ENCODE measurements around the gene FGB.
A peak's percentile ranks its signal among the peaks of the same experiment; 100 is the strongest.

Gene FGB

DNA sequence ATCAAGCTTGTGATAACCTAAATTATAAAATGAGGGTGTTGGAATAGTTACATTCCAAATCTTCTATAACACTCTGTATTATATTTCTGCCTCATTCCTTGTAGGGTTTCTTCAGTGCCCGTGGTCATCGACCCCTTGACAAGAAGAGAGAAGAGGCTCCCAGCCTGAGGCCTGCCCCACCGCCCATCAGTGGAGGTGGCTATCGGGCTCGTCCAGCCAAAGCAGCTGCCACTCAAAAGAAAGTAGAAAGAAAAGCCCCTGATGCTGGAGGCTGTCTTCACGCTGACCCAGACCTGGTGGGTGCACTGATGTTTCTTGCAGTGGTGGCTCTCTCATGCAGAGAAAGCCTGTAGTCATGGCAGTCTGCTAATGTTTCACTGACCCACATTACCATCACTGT lies 2.9 kb downstream of the FGB start:
- TF ChIP-seq, protein P1, sequence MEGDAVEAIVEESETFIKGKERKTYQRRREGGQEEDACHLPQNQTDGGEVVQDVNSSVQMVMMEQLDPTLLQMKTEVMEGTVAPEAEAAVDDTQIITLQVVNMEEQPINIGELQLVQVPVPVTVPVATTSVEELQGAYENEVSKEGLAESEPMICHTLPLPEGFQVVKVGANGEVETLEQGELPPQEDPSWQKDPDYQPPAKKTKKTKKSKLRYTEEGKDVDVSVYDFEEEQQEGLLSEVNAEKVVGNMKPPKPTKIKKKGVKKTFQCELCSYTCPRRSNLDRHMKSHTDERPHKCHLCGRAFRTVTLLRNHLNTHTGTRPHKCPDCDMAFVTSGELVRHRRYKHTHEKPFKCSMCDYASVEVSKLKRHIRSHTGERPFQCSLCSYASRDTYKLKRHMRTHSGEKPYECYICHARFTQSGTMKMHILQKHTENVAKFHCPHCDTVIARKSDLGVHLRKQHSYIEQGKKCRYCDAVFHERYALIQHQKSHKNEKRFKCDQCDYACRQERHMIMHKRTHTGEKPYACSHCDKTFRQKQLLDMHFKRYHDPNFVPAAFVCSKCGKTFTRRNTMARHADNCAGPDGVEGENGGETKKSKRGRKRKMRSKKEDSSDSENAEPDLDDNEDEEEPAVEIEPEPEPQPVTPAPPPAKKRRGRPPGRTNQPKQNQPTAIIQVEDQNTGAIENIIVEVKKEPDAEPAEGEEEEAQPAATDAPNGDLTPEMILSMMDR (IDR thresholded peaks at IDR 0.05; ENCODE audit: insufficient read depth, low read depth, low read length, missing control alignments) = no peak
- DNase-seq (ENCODE audit: low read depth) = no peak
- no peak overlapping the region for H3K4me3 ChIP-seq (ENCODE audit: low read length)

DNA sequence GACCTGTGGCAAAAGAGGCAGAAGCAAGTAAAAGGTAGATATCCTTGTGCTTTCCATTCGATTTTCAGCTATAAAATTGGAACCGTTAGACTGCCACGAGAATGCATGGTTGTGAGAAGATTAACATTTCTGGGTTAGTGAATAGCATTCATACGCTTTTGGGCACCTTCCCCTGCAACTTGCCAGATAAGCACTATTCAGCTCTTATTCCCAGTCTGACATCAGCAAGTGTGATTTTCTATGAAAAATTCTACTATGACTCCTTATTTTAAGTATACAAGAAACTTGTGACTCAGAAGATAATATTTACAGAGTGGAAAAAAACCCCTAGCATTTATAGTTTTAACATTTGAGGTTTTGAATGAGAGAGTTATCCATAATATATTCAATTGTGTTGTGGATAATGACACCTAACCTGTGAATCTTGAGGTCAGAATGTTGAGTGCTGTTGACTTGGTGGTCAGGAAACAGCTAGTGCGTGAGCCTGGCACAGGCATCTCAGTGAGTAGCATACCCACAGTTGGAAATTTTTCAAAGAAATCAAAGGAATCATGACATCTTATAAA lies 3.9 kb downstream of the FGB start:
- TF ChIP-seq, protein P1 (IDR thresholded peaks at IDR 0.05; ENCODE audit: insufficient read depth, low read depth, low read length, missing control alignments) = no peak
- H3K4me3 ChIP-seq (ENCODE audit: low read length) = no peak overlapping the region
- no peak for DNase-seq (ENCODE audit: low read depth)

DNA sequence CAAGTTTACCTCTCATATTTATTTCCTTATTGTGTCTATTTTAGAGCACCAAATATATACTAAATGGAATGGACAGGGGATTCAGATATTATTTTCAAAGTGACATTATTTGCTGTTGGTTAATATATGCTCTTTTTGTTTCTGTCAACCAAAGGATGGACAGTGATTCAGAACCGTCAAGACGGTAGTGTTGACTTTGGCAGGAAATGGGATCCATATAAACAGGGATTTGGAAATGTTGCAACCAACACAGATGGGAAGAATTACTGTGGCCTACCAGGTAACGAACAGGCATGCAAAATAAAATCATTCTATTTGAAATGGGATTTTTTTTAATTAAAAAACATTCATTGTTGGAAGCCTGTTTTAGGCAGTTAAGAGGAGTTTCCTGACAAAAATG lies 6.2 kb downstream of the FGB start:
- DNase-seq (ENCODE audit: low read depth) = peak; percentile 38
- TF ChIP-seq, protein P1 (IDR thresholded peaks at IDR 0.05; ENCODE audit: insufficient read depth, low read depth, low read length, missing control alignments) = no peak
- no peak overlapping the region for H3K4me3 ChIP-seq (ENCODE audit: low read length)

DNA sequence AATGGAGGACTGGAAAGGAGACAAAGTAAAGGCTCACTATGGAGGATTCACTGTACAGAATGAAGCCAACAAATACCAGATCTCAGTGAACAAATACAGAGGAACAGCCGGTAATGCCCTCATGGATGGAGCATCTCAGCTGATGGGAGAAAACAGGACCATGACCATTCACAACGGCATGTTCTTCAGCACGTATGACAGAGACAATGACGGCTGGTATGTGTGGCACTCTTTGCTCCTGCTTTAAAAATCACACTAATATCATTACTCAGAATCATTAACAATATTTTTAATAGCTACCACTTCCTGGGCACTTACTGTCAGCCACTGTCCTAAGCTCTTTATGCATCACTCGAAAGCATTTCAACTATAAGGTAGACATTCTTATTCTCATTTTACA lies 6.8 kb downstream of the FGB start:
- no peak overlapping the region for H3K4me3 ChIP-seq (ENCODE audit: low read length)
- DNase-seq (ENCODE audit: low read depth) = no peak
- TF ChIP-seq, protein P1 (IDR thresholded peaks at IDR 0.05; ENCODE audit: insufficient read depth, low read depth, low read length, missing control alignments) = no peak

DNA sequence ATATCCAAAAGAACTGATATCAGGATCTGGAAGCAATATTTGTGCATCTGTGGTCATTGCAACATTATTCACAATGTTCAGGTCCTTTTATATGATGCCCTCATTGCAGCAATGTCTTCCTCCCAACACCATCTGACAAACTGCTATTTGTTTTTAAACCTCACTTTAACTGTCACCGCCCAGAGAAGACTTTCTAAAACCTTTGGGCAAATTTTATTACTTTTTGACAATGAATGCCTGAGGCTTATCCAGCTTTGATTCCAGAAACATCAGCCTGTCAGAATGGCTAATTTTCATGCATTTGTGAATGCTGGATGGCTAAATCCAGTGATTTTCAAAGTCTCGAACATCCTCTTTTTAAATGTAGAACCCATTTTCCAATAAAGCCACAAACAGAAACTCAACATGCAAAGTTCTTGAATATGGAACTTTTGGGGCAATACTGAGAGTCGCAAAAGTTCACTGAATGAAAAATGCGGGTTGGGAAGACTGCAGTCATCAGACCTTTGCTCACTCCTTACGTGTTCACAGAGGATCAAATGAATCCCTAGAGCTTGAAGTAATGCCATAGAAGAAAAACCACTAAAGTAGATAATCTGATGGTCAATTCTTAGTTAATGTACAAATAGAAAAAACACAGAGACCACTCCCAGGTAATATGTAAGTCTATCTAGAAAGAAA lies 10.5 kb downstream of the FGB start:
- no peak overlapping the region for H3K4me3 ChIP-seq (ENCODE audit: low read length)
- TF ChIP-seq, protein P1 (IDR thresholded peaks at IDR 0.05; ENCODE audit: insufficient read depth, low read depth, low read length, missing control alignments) = no peak
- DNase-seq (ENCODE audit: low read depth) = no peak

DNA sequence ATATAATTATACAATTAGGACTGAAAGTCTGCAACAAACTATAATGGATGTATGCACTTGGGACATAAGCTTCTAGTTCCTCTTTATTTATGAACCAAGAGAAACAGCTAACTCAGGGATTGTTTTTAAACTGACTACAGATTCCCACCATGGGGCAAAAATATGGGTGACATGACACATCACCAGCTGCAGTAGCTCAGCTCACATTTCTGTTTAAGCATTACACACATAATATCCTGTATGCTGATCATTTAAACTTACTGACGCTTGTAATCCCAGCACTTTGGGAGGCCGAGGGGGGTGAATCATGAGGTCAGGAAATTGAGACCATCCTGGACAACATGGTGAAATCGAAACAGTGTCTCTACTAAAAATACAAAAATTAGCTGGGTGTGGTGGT lies 11.5 kb downstream of the FGB start:
- H3K4me3 ChIP-seq (ENCODE audit: low read length) = no peak overlapping the region
- no peak for DNase-seq (ENCODE audit: low read depth)
- TF ChIP-seq, protein P1 (IDR thresholded peaks at IDR 0.05; ENCODE audit: insufficient read depth, low read depth, low read length, missing control alignments) = no peak

DNA sequence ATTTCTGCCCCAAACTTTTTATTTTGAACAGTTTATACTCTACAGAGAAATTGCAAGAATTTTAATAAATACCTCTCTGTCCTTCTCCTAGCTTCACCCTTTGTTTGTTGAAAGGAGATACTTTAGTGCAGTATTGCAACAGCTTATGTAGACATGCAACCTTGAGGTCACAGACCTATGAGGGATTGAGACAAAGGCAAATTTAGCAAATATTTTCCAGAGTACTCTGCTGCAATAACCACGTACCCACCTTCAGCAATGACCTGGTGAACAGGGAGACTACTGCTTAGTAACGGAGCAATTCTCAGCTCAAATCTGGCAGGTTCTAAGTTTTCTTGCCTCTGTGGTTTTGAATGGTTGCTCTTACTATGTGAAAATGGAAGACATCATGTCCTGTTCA lies 14.5 kb downstream of the FGB start:
- TF ChIP-seq, protein P1 (IDR thresholded peaks at IDR 0.05; ENCODE audit: insufficient read depth, low read depth, low read length, missing control alignments) = no peak
- H3K4me3 ChIP-seq (ENCODE audit: low read length) = no peak overlapping the region
- DNase-seq (ENCODE audit: low read depth) = no peak

Measured in epithelial cell of esophagus (primary cell).